ENCODE measurements around the gene MRPL4.
"Not testable (repeated sequence)": the region's sequence is repeated elsewhere in the genome, so short reads cannot be mapped to it uniquely, and the experiment has no call there.

The MRPL4 gene

DNA sequence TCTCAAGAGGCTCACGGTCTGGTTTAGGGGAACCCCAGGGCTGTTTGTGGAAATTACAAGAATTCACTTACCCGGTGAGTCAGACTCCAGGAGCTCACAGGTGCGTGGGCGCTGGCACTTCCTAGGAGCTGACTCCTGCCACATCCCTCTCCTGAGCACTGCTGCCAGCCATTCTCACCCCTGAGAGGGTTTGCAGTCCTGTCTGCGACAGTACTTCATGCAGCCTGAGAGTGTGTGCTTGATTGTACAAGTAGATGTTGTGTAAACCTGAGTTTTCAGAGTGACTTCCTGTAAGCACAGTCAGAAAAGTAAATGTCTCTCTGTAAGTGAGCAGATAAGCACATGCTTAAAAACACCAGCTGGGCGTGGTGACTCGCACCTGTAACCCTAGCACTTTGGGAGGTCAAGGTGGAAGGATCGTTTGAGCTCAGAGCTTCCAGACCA lies 8.1 kb downstream of the MRPL4 start:
- no peak for DNase-seq (ENCODE audit: extremely low read depth in 1 of 2, low read depth in 1 of 2)

DNA sequence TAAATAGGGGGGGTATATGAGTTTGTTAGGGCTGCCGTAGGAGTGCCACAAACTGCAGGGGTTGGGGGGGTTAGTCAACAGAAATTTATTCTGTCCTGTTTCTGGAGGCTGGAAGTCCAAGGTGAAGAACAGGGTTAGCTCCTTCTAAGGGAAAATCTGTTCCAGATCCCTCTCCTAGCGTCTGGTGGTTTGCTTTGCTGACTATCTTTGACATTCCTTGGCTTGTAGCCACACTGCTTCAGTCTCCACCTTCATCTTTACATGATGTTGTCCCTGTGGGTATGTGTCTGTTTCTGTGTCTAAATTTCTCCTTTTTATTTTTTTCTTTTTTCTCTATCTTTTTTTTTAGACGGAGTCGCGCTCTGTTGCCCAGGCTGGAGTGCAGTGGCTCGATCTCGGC lies 10.8 kb downstream of the MRPL4 start:
- no peak for DNase-seq (ENCODE audit: extremely low read depth in 1 of 2, low read depth in 1 of 2)

DNA sequence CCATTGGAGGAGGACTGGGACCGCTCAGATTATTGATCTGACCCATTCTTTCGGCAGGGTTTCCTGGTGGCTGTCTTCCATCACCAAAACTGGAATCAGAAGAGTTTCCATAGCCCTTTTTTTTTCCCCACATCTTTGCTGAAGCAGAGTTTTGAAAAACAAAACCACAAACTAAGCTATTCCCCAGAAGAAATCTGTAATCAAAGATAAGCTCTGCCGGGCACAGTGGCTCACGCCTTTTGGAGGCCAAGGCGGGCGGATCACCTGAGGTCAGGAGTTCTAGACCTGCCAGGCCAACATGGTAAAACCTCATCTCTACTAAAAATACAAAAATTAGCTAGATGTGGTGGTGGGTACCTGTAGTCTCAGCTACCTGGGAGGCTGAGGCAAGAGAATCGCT lies 14.7 kb downstream of the MRPL4 start:
- DNase-seq (ENCODE audit: extremely low read depth in 1 of 2, low read depth in 1 of 2) = no peak

- no peak for DNase-seq (ENCODE audit: extremely low read depth in 1 of 2, low read depth in 1 of 2)
These were observed 16.1 kb downstream of the MRPL4 start for GRCh38 chr19:10268071-10268470.

GRCh38 chr19:10269333-10270179 lies 17.5 kb downstream of the MRPL4 start:
- DNase-seq (ENCODE audit: extremely low read depth in 1 of 2, low read depth in 1 of 2) = peak; percentile 65 to 81

DNA sequence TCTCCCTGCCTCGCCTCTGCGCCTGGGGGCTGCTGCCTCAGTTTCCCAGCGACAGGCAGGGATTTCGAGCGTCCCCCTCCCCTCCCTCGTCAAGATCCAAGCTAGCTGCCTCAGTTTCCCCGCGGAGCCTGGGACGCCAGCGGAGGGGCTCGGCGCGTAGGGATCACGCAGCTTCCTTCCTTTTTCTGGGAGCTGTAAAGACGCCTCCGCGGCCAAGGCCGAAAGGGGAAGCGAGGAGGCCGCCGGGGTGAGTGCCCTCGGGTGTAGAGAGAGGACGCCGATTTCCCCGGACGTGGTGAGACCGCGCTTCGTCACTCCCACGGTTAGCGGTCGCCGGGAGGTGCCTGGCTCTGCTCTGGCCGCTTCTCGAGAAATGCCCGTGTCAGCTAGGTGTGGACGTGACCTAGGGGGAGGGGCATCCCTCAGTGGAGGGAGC lies 18.2 kb downstream of the MRPL4 start:
- peak in 1 of 2 donors; percentile 56 for DNase-seq (ENCODE audit: extremely low read depth in 1 of 2, low read depth in 1 of 2)

- peak; percentile 26 to 52 for DNase-seq (ENCODE audit: extremely low read depth in 1 of 2, low read depth in 1 of 2)
These were observed 18.8 kb downstream of the MRPL4 start, which contains the start of gene ICAM1 for GRCh38 chr19:10270616-10271394. Gene ICAM1 (plus strand): TSS chr19:10271120. CDS start chr19:10271160, 40 bp downstream.

- no peak for DNase-seq (ENCODE audit: extremely low read depth in 1 of 2, low read depth in 1 of 2)
These were observed 19.6 kb downstream of the MRPL4 start for GRCh38 chr19:10271543-10272086.

- DNase-seq (ENCODE audit: extremely low read depth in 1 of 2, low read depth in 1 of 2) = no peak
These were observed 22.6 kb downstream of the MRPL4 start for GRCh38 chr19:10274589-10274988.

DNA sequence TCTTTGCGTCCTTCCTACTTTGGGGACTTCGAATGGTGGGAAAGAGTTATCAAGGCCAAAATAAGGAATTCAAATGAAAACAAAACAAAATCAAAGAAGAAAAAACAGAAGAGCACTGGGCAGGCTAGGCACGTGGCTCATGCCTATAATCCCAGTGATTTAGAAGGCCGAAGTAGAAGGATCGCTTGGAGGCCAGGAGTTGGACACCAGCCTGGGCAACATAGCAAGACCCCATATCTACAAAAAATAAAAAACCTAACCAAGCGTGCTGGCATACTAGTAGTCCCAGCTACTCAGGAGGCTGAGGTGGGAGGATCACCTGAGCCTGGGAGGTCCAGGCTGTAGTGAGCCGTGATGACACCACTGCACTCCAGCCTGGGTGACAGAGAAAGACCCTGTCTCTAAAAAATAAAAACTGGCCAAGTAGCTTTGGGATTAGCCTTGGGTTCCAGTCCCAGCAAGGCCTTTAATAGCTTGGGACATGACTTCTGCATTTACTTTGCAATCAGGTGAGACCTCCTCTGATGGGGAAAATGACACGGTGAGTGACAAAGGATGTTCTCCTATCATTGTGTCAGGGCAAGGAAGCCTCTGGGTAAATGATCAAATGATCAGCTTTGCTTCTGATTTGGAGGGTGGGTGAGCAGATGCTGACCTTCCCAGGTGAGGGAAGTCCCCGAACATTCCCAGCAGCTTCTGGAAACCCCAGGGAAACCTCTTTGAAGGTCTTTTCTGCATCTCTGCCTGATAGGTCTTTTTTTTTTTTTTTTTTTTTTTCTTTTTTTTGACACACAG lies 26.0 kb downstream of the MRPL4 start:
- no peak for DNase-seq (ENCODE audit: extremely low read depth in 1 of 2, low read depth in 1 of 2)

GRCh38 chr19:10278935-10279334 lies 26.9 kb downstream of the MRPL4 start:
- DNase-seq (ENCODE audit: extremely low read depth in 1 of 2, low read depth in 1 of 2) = no peak

GRCh38 chr19:10279737-10280442 lies 27.9 kb downstream of the MRPL4 start:
- no peak for DNase-seq (ENCODE audit: extremely low read depth in 1 of 2, low read depth in 1 of 2)

DNA sequence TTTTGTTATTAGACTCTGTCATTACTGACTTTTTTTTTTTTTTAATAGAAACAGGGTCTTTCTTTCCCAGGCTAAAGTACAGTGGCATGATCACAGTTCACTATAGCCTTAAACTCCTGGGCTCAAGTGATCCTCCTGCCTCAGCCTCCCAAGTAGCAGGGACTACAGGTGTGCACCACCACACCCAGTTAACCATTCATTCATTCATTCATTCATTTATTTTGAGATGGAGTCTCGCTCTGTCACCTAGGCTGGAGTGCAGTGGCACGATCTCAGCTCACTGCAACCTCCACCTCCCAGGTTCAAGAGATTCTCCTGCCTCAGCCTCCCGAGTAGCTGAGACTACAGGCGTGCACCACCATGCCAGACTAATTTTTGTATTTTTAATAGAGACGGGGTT lies 30.0 kb downstream of the MRPL4 start:
- DNase-seq (ENCODE audit: extremely low read depth in 1 of 2, low read depth in 1 of 2) = not testable (repeated sequence)

DNA sequence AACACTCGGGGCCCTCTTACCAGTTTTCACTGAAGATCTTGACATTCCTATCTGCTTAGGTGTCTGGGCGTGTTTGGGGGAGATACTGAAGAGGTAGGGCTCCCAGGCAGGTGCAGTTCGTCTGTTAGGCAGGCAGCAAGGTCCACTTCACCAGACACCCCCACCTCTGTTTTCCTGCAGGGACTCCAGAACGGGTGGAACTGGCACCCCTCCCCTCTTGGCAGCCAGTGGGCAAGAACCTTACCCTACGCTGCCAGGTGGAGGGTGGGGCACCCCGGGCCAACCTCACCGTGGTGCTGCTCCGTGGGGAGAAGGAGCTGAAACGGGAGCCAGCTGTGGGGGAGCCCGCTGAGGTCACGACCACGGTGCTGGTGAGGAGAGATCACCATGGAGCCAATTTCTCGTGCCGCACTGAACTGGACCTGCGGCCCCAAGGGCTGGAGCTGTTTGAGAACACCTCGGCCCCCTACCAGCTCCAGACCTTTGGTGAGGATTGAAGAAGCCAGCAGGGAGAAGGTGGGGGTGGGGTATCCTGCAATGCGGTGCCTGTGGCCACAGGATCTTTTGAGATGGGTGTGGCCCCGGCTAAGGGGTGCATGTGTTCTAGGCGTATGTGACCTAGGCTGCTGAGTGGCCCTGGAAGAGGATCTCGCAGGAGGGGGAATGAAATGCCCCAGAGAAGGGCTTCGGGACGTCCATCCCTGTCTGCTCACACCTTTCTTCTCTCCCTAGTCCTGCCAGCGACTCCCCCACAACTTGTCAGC lies 31.5 kb downstream of the MRPL4 start:
- no peak for DNase-seq (ENCODE audit: extremely low read depth in 1 of 2, low read depth in 1 of 2)

DNA sequence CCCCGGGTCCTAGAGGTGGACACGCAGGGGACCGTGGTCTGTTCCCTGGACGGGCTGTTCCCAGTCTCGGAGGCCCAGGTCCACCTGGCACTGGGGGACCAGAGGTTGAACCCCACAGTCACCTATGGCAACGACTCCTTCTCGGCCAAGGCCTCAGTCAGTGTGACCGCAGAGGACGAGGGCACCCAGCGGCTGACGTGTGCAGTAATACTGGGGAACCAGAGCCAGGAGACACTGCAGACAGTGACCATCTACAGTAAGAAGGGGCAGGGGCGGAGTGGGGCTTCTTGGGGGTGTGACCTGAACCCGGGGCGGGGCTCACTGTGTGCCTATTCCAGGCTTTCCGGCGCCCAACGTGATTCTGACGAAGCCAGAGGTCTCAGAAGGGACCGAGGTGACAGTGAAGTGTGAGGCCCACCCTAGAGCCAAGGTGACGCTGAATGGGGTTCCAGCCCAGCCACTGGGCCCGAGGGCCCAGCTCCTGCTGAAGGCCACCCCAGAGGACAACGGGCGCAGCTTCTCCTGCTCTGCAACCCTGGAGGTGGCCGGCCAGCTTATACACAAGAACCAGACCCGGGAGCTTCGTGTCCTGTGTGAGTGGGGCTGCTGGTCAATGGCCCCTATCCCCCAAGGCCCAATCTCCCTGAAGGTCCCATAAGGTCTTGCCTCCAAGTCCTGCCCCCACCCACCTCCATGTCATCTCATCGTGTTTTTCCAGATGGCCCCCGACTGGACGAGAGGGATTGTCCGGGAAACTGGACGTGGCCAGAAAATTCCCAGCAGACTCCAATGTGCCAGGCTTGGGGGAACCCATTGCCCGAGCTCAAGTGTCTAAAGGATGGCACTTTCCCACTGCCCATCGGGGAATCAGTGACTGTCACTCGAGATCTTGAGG lies 32.3 kb downstream of the MRPL4 start:
- DNase-seq (ENCODE audit: extremely low read depth in 1 of 2, low read depth in 1 of 2) = no peak

DNA sequence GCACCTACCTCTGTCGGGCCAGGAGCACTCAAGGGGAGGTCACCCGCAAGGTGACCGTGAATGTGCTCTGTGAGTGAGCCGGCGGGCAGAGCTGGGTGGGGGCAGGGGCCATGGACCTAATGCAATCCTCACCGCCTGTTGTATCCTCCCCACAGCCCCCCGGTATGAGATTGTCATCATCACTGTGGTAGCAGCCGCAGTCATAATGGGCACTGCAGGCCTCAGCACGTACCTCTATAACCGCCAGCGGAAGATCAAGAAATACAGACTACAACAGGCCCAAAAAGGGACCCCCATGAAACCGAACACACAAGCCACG lies 32.9 kb downstream of the MRPL4 start:
- no peak for DNase-seq (ENCODE audit: extremely low read depth in 1 of 2, low read depth in 1 of 2)

- no peak for DNase-seq (ENCODE audit: extremely low read depth in 1 of 2, low read depth in 1 of 2)
These were observed 33.4 kb downstream of the MRPL4 start for GRCh38 chr19:10285393-10285792.

Data from activated CD8-positive, alpha-beta memory T cell treated with anti-CD3 and anti-CD28 coated beads for 1 hour (primary cell).